GM18502 (cell line): ENCODE measurements around the gene PAGE2B.
"Not testable (repeated sequence)": the region's sequence is repeated elsewhere in the genome, so short reads cannot be mapped to it uniquely, and the experiment has no call there.

Experiments
- ATAC-seq: cut with Tn5 transposase; IDR thresholded peaks from one replicate; pipeline ENCODE4 v1.9.1; 2021; ENCODE audit warnings: mild to moderate bottlenecking; ENCODE audit not compliant: unreplicated experiment, poor library complexity

PAGE2B gene, protein sequence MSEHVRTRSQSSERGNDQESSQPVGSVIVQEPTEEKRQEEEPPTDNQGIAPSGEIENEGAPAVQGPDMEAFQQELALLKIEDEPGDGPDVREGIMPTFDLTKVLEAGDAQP

DNA sequence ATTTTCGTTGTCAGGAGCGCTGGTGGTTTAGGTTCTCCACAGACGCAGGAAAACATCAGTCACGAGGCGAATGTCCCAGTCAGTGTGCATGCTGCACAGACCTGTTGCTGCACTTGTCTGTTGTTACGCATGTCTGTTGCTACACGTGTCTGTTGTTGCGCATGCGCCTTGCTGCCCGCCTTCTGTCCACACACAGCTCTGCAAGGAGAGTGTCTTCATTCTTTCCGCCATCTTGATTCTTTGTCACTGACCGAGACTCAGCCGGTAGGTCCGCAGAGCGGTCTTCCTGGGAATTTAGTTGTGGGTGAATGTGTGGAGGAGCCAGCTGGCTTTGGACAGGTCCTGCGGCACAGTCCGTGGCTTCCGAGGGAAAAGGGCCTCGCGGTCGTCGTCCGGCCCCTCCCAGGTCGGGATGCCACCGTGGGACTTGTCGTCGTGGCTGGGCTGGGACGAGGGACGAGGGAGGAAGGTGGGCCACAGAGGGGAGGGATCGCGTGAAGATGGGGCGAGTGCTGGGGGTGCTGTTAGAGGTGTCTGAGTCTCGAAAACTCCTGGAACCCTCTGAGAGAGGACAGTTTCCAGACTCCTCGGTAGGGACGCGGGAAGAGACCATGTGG, at the start of gene PAGE2B:
Gene PAGE2B, plus strand, starts transcription at position 180 of the 617 bp plus-strand sequence. CDS start 1,012 bp downstream, outside the sequence.
- ATAC-seq = no peak

DNA sequence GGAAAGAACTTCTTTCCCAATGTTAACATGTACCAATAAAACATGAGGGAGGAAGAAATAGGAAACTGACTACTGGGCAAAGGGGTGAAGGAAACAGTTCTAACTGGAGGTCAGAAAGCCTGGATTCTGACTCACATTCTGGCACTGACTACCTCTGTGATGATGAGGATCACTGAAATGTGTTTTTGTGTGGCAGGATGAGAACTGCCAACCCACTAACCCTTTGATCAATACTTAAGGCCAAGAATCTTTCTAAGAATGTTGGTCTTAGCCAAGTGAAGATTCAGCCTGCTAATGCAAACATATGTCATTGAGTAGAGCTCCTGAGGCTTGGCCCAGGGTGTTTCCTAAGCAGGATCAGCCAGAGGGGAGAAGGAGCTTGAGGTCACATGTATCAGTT, 48.7 kb upstream of the PAGE2B start:
- ATAC-seq = no peak

DNA sequence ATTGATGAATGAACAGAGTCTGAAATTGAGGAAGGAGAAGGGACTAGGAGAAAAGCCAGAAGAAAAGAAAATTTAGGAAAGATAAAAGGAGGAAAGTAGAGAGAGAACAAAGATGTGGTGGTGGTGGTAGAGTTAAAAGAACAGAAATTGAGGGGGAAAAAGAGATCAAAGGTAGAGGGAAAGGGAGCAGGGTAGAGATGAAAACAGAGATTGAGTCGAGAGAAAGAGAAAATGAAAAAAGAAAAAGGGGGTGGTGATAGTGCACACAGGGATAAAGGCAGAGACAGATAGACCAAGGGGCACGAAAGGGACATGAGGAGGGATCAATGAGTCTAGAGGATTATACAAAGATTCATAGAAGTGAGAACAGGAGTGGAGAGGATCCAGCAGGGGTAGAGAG, 48.0 kb upstream of the PAGE2B start:
- no peak for ATAC-seq

DNA sequence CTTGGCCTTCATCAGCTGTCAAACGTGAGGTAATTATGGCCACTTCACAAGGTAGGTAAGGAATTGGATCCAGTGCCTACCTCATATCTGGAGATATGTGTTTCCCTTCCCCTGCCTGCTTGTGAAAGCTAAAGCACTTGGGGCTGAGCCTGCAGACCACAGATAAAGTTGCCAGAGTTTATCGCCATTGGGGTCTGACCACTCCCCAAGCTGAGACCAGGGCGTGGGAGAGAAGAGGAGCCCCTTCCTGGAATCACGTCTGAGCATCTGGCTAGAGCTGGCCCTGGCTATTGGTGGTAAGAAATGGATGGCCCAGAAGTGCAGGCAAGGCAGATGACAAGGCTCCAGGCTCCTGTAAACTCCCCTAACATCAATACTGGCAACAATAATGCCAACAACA, 46.8 kb upstream of the PAGE2B start:
- no peak for ATAC-seq

DNA sequence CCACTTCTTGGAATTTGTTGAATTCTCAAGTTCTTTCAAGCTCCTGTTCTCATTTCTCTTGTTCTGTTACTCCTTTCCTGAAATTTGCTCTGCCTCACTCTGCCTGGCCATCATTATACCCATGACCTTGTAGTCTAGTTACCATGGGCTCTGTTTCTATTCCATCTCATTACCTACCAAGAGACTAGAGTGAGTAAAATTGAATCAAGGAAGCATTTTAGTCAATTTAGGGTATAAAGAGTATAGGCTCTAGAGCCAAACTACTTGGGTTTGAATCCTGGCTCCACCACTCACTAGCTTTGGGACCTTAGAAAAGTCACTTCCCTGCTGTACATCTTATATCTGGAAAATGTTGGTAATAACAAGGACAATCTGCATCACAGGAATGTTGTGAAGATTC, 46.2 kb upstream of the PAGE2B start:
- no peak for ATAC-seq

DNA sequence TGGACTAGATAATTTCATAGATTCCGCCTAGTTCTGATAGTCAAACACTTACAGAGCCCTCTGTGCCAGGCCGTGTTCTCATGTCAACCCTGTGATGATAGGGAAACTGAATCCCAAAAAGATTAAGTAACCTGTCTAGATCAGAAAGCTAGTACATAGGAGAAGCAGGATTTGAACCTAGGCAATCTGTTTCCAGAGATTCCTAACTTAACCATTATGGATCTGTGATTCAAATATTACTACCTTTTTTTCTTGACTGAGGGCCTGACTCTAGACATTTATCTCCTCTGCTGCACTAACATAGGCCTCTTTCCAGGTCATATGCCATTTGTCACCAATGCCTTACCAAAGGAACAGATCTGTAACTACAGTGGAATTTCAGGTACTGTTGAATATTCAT, 45.5 kb upstream of the PAGE2B start:
- ATAC-seq = no peak

DNA sequence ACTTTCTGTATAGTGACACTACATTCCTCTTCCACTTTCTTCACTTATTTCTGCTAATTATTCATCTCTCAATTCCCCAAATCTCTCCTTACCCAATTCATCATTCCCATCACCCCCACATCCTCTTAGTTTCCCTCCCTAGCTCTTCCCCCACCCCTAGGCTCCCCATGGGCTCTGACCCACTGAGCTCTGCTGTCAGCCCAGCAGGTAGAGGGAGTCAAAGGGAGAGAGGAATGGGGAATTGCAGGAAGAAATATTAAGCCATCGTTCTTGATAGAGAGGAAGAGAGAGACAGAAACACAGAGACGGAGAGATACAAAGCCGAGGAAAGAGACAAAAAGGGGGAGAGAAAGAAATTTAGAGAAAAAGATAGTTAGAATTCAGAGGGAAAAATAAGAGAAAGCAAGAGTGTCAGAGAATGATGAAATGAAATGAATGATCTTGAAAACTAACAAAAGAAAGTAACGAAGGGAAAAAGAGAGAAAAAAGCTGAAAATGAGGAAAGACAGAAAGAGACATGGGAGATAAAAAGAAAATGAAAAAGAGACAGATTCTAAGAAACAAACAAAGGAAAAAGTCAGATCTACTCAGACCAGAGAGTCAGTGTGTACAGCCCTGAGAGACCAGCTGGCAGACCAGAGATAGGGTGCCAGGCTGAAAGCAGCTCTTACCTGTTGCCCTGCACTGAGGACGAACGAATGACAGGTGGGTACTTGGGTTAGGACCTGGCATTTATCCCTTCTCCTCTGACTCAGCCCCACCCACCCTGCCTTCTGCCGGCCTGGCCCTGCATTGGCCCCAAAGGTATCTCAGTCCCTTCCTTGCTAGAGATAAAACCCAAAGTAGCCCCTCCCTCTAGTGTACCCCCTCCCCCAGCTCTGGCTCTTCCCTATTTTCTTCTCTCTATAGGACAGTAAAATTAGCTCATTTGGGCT, 44.3 kb upstream of the PAGE2B start, which contains the start of gene ALAS2:
Gene ALAS2, minus strand, starts transcription at position 707 of the 935 bp plus-strand sequence. CDS start 4,977 bp downstream, outside the sequence.
- ATAC-seq = no peak

DNA sequence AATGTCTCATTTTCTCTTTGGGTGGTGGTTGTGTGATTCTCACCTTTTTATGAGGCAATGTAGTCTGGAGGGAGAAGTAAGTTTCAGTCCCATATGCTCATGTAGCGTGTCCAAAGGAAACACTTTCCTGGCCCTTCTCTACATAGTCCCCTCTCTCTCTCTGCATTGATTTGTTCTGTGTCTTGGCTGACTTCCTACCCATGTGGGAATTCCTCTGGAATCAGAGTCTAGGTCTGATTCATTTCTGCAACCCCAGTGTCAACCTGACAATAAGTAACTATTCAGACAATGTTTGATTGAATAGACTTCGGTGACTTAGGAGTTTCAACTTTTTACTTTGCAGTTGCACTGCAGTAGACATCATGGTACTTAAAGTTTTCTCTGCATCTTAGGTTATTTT, 41.4 kb upstream of the PAGE2B start:
- no peak for ATAC-seq

DNA sequence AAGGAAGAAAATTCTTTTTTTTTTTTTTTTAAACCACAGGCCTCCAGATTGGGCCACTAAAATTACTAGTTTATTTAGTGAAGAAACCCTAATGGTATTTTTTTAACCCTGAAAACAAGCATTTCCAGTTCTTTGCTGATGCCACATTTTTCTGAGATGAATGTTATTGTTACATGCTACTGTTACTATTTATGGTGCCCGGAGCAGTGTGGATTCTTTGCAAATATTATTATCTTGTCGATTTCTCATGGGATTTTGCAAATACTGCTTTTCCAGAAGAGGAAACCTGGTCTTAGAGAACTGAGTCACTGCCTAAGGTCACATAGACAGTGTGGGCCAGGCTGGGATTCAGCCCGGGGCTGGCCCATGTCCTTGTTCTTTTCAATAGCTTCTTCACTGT, 35.4 kb upstream of the PAGE2B start:
- no peak for ATAC-seq

DNA sequence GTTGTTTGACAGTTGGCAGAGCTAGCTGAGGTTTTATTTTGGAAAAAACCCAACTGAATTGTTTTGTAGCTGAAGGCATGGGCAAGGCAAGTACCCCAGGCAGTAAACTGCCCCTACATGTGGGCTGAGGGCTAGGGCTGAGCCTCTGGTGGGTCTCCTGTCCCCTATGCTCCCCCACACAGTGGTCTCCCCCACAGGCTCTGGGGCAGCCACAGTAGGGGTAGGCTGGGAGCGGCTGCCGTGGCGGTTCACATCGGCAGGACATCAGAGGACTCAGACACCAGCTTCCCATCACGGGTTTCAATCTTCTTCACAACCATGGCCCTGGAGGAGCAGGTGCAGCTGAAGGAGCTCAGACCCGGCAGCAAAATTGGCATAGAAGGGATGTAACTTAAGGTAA, 33.3 kb upstream of the PAGE2B start:
- no peak for ATAC-seq

DNA sequence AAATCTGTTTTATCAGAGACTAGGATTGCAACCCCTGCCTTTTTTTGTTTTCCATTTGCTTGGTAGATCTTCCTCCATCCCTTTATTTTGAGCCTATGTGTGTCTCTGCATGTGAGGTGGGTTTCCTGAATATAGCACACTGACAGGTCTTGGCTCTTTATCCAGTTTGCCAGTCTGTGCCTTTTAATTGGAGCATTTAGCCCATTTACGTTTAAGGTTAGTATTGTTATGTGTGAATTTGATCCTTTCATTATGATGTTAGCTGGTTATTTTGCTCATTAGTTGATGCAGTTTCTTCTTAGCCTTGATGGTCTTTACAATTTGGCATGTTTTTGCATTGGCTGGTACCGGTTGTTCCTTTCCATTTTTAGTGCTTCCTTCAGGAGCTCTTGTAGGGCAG, 24.2 kb upstream of the PAGE2B start:
- not testable (repeated sequence) for ATAC-seq

DNA sequence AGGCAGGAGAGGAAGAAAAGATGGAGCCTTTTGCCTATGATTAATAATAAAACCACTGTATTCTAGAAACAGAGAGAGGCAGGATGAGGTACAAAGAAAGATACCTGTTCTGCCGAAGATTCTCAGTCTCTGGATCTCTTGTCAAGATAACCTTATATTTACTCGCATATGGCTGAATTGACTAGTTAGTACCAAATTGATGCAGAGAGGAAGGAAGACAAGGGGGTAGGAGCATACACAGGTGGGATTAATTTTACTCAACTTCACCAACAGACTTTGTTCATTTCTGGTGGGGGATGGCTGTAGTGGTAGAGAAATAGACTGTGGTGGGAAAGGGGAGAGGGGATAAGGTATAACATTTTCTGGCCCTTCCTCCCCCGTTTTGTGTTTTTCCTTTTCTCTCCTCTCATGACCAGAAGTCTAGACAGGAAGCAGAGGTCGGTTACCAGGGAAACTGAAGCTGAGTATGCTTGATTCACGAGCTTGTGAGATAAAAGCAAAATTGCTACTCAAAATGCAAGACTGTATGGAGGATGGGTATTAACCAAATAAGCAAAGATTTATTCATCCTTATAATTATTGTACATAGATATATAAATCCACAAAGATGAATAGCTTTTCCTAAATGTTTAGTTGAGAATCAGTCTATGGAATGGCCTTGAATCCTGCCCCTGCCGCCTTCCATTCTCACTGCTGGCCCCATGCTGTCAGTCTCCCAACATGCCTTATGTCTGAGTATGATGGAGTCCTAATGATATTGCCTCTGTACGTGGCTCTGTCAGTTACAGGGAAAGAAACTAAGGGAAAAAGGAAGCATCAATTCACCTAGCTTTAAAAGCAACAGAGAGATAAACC, 17.8 kb upstream of the PAGE2B start:
- no peak for ATAC-seq

DNA sequence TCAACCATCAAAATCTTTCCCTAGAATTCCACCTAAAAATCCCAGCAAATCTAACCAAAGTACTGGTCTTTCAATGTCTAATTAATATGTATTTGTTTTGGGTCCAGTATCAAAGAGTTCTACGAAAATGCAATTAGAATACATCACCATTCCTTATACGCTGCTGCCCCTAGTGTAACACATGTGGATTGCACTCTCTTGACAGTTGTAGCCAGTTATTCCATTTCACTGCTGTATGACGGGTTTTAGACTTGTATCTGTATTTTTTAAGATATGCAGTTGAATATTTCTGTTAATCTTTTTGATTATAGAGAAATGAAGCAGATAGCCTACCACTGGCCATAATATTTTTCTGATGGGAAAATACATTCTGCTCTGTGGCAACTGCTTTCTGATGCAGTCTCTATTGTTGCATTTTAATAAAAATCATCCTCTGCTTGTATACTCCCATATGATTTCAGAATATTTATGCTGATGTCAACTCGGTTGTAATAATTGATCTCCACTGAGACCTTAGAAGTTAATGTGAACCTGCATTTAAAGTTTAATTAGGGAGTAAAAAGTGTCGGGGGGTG, 17.1 kb upstream of the PAGE2B start:
- peak; percentile 77 for ATAC-seq

DNA sequence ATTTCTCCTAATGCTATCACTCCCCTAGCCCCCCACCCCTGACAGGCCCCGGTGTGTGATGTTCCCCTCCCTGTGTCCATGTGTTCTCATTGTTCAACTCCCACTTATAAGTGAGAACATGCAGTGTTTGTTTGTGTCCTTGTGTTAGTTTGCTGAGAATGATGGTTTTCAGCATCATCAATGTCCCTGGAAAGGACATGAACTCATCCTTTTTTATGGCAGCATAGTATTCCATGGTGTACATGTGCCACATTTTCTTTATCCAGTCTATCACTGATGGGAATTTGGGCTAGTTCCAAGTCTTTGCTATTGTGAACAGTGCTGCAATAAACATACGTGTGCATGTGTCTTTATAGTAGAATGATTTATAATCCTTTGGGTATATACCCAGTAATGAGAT, 7.7 kb upstream of the PAGE2B start:
- not testable (repeated sequence) for ATAC-seq

DNA sequence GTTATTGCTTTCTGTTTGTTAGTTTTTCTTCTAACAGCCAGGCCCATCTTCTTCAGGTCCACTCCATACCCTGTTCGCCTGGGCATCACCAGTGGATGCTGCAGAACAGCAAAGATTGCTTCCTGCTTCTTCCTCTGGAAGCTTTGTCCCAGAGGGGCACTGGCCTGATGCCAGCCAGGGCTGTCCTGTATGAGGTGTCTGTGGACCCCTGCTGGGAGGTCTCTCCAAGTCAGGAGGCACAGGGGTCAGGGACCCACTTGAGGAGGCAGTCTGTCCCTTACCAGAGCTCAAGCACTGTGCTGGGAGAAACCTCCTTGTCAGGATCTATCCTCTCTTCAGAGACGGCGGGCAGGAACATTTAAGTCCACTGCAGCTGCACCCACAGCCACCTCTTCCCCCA, 2.5 kb upstream of the PAGE2B start:
- no peak for ATAC-seq

DNA sequence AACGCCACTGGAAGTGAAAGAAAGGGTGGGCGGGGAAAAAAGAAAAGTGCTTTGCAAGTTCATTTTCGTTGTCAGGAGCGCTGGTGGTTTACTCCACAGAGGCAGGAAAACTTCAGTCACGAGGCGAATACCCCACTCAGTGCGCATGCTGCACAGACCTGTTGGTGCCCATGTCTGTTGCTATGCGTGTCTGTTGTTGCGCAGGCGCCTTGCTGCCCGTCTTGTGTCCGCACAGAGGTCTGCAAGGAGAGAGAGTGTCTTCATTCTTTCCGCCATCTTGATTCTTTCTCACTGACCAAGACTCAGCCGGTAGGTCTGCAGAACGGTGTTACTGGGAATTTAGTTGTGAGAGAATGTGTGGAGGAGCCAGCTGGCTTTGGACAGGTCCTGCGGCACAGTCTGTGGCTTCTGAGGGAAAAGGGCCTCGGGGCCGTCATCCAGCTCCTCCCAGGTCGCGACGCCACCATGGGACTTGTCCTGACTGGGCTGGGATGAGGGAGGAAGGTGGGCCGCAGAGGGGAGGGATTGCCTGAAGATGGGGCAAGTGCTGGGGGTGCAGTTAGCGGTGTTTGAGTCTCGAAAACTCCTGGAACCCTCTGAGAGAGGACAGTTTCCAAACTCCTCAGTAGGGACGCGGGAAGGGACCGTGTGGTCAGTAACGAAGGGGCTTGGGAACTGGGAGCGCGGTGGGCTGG, 14.1 kb downstream of the PAGE2B start, which contains the start of gene PAGE2:
Gene PAGE2, plus strand, starts transcription at position 224 of the 695 bp plus-strand sequence. CDS start 1,003 bp downstream, outside the sequence.
- no peak for ATAC-seq

DNA sequence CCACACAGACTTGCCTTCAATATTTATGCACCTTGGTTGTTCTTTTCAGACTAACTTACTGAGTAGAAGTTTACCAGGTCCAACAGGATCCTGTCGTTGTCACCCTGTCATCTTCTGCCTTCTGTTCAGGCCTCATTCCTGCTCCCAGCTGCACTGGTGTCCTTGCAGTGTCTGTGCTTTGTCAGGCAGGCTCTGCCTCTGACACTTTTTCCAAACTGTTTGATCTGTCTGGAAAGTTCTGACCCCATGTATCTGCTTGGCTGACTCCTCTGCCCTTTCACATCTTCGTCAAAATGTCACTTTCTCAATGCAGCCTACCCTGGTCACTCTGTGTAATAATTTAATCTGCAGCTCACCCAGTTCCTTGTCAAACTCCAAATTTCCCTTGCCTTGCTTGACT, 23.9 kb downstream of the PAGE2B start:
- ATAC-seq = no peak

DNA sequence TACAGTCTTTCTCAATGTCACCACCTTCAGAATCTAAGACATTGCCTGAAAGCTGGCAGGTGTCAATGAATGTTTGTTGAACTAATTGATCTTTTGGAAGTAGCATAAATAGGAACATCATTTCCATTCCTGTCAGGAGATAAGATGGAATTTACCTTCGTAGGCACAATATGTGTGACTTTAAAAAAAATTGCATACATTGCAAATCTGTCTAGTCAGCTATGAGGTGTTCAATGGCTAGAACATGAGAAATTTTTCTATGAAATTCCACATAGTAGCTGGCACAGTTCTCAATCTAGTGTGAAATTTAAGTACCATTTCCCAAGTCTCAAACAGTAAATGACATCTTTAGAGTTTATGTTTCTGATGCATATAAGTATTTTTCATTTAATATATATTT, 24.3 kb downstream of the PAGE2B start:
- ATAC-seq = no peak

DNA sequence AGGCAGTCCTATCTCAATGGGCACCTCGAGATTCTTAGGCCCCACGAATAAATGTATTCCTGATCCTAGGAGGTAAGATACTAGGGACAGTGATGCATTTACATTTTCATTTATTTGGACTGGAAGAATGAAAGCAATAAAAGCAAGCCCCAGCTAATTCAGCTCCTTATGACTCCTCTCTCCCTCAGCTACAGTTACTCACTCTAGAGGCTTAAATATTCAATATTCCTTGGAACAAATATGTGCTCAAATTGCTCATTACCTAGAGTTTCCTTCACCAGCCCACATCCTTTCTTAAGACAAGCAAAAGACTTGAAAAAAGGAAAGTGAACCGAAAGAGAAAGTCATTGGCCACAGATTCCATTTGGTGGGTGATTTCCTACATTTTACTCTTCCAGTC, 27.9 kb downstream of the PAGE2B start:
- ATAC-seq = no peak
